Measurements from ENCODE around the gene SBK2.

Gene SBK2

DNA sequence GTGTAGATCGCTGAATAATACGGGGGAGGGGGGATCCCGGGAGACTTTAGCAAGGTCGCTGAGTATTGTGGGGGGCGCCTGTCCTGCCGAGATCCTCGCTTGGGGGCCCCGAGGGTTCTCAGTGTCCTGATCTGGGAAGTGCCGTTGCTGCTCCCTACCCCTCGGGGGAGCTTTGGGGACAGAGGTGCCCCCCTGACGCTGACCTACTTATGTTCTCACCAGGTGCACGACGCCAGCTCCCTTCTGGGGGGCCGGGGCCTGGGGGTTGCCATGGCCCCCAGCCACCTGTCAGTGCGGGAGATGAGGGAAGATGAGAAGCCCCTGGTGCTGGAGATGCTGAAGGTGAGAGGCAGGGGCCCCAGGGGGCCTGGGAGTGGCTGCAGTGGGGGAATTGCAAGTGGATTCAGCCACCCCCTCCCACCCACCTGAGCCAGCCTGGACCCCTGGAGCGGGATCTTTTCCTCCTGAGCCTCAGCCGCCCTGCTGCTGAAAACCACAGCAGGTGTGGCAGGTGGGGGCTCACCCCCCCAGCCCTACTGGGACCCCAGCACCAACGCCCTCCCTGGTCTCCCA lies 51.4 kb downstream of the SBK2 start:
- no peak for TF ChIP-seq NFIC (IDR thresholded peaks at IDR 0.05)
- TF ChIP-seq YY1 (IDR thresholded peaks at IDR 0.05; ENCODE audit: low read depth) = no peak
- no peak for TF ChIP-seq CEBPB (IDR thresholded peaks at IDR 0.05)
- no peak for TF ChIP-seq CREB1 (IDR thresholded peaks at IDR 0.05; ENCODE audit: low read depth)

DNA sequence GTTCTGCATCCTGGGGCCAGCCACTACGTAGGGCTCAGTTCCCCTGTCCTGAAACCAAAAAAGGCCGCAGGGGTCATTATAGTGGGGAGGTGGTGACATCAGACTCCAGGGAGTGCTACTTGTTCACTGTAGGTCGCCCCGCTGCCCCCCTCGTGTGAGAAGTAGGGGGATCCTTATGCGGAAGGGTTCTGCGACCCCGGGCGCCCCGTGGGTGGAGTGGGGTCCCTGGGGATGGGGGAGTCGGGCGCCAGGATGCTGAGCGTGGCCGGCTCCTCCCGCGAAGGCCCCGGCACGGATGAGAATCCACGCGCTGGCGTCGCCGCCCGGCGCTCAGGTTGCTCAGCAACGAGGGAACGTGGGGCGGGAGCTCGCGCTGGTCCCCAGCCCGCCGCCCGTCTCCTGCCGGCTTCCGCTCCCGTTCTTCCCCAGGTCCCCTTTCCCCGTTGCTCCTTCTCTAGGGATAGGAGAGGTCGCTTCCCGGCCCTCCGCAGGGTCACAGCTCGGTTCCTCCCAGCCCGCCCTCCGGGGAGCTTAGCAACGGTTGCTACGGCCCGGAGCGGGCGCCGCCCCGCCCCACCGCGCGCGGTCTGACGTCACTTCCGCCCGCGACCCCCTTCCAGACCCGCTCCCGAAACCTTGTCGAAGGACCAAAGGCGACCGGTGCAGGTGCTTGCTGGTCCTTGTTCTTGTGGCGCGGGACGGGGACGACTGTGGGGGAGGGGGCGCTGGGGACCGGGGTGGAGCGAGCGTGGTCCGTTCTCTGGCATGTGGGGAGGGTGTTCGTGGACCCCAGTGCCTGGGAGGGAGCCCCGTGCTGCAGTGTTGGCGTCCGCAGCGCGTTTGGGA lies 52.1 kb downstream of the SBK2 start, which contains the start of gene NAT14:
Gene NAT14 (plus strand): TSS at position 596 of the 846 bp plus-strand sequence. CDS start 521 bp downstream, outside the sequence.
- TF ChIP-seq CREB1 (IDR thresholded peaks at IDR 0.05; ENCODE audit: low read depth) = peak; percentile 73; the same call in 1 of the 2 replicates
- peak; percentile 89 for TF ChIP-seq ZBTB7A (IDR thresholded peaks at IDR 0.05; ENCODE audit: low read depth)
- no peak for TF ChIP-seq EGR1 (IDR thresholded peaks at IDR 0.05)
- TF ChIP-seq NFIC (IDR thresholded peaks at IDR 0.05) = no peak
- TF ChIP-seq REST (IDR thresholded peaks at IDR 0.05; ENCODE audit: low read depth) = no peak

DNA sequence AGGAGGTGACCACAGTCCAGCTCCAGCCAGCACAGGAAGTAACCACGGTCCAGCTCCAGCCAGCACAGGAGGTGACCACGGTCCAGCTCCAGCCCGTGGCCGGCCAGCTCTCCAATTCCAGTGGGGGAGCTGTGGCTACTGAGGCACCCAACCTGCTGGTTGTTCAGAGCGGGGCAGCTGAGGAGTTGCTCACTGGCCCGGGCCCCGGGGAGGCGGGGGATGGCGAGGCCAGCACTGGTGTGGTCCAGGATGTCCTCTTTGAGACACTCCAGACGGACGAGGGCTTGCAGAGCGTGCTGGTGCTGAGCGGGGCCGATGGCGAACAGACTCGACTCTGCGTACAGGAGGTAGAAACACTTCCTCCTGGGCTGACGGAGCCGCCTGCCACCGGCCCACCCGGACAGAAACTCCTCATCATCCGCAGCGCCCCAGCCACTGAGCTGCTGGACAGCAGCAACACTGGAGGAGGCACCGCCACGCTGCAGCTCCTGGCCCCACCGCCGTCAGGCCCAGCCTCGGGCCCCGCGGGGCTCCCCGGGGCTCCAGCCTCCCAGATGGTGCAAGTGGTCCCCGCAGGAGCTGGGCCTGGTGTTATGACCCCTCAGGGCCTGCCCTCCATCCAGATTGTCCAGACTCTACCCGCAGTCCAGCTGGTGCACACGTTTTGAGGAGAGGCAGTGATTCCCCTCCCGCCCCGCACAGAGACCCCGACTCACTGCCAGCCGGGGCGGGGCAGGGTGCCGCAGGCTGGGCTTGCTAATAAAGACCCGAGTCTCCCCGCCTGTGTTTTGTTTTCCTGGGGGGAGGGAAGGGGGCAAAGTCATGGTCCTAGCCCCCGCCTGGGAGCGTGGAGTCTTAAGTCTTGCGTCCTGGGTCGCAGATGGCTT lies 53.0 kb downstream of the SBK2 start:
- TF ChIP-seq CREB1 (IDR thresholded peaks at IDR 0.05; ENCODE audit: low read depth) = no peak
- TF ChIP-seq REST (IDR thresholded peaks at IDR 0.05; ENCODE audit: low read depth) = 0 out of 2 replicates have a peak, but pooled peaks have one; percentile 13
- TF ChIP-seq EGR1 (IDR thresholded peaks at IDR 0.05) = no peak
- TF ChIP-seq TEAD4 (IDR thresholded peaks at IDR 0.05) = no peak
- TF ChIP-seq YY1 (IDR thresholded peaks at IDR 0.05; ENCODE audit: low read depth) = no peak
- TF ChIP-seq USF1 (IDR thresholded peaks at IDR 0.05) = no peak

- no peak for TF ChIP-seq RAD21 (IDR thresholded peaks at IDR 0.05; ENCODE audit: low read depth)
- no peak for TF ChIP-seq TCF12 (IDR thresholded peaks at IDR 0.05; ENCODE audit: low read depth)
- no peak for TF ChIP-seq TAF1 (IDR thresholded peaks at IDR 0.05; ENCODE audit: low read depth)
- no peak for TF ChIP-seq NFIC (IDR thresholded peaks at IDR 0.05)
- no peak for TF ChIP-seq ZBTB7A (IDR thresholded peaks at IDR 0.05; ENCODE audit: low read depth)
- no peak for TF ChIP-seq REST (IDR thresholded peaks at IDR 0.05; ENCODE audit: low read depth)
- TF ChIP-seq FOXM1 (IDR thresholded peaks at IDR 0.05; ENCODE audit: borderline replicate concordance, low read depth) = no peak
These were observed 53.8 kb downstream of the SBK2 start for GRCh38 chr19:55482967-55483705.

All from Ishikawa (cell line).